ENCODE data around the gene ADGRF3. TPM values are rescaled to one million over a fixed set of nuclear protein-coding genes. Genes with fewer than 3 reads are reported as not detected.

Gene ADGRF3
- total and polyA plus RNA-seq, 2 of the 8 experiments (the other 6 are each of a cell fraction or from before 2014, with no cell fraction given), result 0.54 to 0.69 TPM

DNA sequence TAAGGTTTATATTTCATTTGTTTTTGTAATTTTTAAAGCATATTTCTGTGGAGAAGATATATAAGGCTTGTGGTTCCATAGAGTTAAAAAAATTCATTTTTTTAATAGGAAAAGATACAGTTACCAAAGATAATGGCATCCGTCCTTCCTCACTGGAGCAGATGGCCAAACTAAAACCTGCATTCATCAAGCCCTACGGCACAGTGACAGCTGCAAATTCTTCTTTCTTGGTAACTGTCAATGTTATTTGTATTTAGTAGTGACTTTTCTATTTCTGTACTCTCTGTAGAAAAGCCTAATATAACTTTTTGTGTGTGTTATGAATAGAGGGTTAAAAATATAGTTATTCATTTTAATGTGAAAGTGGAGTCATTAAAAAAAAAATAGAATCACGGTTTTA lies 66.7 kb downstream of the ADGRF3 start (continued):
- TF ChIP-seq, protein P1, sequence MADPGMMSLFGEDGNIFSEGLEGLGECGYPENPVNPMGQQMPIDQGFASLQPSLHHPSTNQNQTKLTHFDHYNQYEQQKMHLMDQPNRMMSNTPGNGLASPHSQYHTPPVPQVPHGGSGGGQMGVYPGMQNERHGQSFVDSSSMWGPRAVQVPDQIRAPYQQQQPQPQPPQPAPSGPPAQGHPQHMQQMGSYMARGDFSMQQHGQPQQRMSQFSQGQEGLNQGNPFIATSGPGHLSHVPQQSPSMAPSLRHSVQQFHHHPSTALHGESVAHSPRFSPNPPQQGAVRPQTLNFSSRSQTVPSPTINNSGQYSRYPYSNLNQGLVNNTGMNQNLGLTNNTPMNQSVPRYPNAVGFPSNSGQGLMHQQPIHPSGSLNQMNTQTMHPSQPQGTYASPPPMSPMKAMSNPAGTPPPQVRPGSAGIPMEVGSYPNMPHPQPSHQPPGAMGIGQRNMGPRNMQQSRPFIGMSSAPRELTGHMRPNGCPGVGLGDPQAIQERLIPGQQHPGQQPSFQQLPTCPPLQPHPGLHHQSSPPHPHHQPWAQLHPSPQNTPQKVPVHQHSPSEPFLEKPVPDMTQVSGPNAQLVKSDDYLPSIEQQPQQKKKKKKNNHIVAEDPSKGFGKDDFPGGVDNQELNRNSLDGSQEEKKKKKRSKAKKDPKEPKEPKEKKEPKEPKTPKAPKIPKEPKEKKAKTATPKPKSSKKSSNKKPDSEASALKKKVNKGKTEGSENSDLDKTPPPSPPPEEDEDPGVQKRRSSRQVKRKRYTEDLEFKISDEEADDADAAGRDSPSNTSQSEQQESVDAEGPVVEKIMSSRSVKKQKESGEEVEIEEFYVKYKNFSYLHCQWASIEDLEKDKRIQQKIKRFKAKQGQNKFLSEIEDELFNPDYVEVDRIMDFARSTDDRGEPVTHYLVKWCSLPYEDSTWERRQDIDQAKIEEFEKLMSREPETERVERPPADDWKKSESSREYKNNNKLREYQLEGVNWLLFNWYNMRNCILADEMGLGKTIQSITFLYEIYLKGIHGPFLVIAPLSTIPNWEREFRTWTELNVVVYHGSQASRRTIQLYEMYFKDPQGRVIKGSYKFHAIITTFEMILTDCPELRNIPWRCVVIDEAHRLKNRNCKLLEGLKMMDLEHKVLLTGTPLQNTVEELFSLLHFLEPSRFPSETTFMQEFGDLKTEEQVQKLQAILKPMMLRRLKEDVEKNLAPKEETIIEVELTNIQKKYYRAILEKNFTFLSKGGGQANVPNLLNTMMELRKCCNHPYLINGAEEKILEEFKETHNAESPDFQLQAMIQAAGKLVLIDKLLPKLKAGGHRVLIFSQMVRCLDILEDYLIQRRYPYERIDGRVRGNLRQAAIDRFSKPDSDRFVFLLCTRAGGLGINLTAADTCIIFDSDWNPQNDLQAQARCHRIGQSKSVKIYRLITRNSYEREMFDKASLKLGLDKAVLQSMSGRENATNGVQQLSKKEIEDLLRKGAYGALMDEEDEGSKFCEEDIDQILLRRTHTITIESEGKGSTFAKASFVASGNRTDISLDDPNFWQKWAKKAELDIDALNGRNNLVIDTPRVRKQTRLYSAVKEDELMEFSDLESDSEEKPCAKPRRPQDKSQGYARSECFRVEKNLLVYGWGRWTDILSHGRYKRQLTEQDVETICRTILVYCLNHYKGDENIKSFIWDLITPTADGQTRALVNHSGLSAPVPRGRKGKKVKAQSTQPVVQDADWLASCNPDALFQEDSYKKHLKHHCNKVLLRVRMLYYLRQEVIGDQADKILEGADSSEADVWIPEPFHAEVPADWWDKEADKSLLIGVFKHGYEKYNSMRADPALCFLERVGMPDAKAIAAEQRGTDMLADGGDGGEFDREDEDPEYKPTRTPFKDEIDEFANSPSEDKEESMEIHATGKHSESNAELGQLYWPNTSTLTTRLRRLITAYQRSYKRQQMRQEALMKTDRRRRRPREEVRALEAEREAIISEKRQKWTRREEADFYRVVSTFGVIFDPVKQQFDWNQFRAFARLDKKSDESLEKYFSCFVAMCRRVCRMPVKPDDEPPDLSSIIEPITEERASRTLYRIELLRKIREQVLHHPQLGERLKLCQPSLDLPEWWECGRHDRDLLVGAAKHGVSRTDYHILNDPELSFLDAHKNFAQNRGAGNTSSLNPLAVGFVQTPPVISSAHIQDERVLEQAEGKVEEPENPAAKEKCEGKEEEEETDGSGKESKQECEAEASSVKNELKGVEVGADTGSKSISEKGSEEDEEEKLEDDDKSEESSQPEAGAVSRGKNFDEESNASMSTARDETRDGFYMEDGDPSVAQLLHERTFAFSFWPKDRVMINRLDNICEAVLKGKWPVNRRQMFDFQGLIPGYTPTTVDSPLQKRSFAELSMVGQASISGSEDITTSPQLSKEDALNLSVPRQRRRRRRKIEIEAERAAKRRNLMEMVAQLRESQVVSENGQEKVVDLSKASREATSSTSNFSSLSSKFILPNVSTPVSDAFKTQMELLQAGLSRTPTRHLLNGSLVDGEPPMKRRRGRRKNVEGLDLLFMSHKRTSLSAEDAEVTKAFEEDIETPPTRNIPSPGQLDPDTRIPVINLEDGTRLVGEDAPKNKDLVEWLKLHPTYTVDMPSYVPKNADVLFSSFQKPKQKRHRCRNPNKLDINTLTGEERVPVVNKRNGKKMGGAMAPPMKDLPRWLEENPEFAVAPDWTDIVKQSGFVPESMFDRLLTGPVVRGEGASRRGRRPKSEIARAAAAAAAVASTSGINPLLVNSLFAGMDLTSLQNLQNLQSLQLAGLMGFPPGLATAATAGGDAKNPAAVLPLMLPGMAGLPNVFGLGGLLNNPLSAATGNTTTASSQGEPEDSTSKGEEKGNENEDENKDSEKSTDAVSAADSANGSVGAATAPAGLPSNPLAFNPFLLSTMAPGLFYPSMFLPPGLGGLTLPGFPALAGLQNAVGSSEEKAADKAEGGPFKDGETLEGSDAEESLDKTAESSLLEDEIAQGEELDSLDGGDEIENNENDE (IDR thresholded peaks at IDR 0.05; ENCODE audit: insufficient replicate concordance, low read length), result no peak
- TF ChIP-seq TAF1 (IDR thresholded peaks at IDR 0.05; ENCODE audit: low read depth, low read length) (no peak), RBBP5 (IDR thresholded peaks at IDR 0.05; ENCODE audit: borderline replicate concordance, low read depth, low read length) (no peak), BRCA1 (IDR thresholded peaks at IDR 0.05; ENCODE audit: low read depth, low read length) (no peak), RAD21 (IDR thresholded peaks at IDR 0.05 in 1 of 2, conservative IDR thresholded peaks at IDR 0.05 in 1 of 2; ENCODE audit: low read depth in 2 of 2, low read length in 2 of 2) (no peak), SP2 (IDR thresholded peaks at IDR 0.05; ENCODE audit: low read length) (no peak)
